Lower lobe of right lung (tissue), 2 donors: ENCODE data around the gene SND1. TPM values are rescaled to one million over a fixed set of nuclear protein-coding genes. Genes with fewer than 3 reads are reported as not detected.

Source experiments
- ATAC-seq, 2 donors: fragments of 200-7000 bp; cut with Tn5 transposase; one replicate each; pipeline ENCODE4 v1.9.1; 2020 to 2022; ENCODE audit warnings: mild to moderate bottlenecking in 2 of 2, moderate library complexity in 2 of 2
- DNase-seq: peaks from one replicate; pipeline ENCODE4 v3.0.0-alpha.2; 2020
- H3K27ac ChIP-seq: fragments of 200-600 bp; one replicate; pipeline ENCODE4 v1.8.0; 2022
- H3K27me3 ChIP-seq: fragments of 200-600 bp; one replicate; pipeline ENCODE4 v1.8.0; 2022; ENCODE audit warnings: low read depth
- H3K36me3 ChIP-seq: fragments of 200-600 bp; one replicate; pipeline ENCODE4 v1.8.0; 2022; ENCODE audit warnings: mild to moderate bottlenecking
- H3K4me1 ChIP-seq: fragments of 200-600 bp; one replicate; pipeline ENCODE4 v1.8.0; 2022
- H3K4me3 ChIP-seq: fragments of 200-600 bp; one replicate; pipeline ENCODE4 v1.8.0; 2022; ENCODE audit warnings: mild to moderate bottlenecking
- H3K9me3 ChIP-seq: fragments of 200-600 bp; one replicate; pipeline ENCODE4 v1.8.0; 2022
- intact Hi-C: fragments of 100-400 bp; cut with DNase I; formaldehyde crosslinking; loops from one replicate; pipeline ENCODE4 v1.11.0; 2022
- total RNA-seq: library from RNA; stranded (reverse); fragmentation: NEBNext Ultra II Directional; extraction: Animal tissue kit (Norgen Biotek cat#: 25700); gene quantifications from one replicate; pipeline ENCODE4 v1.2.1, GENCODE V29; 2021
- TF ChIP-seq, protein P1 (sequence below): fragments of 200-600 bp; IDR thresholded peaks from one replicate; pipeline ENCODE4 v1.8.0; 2022; ENCODE audit warnings: antibody characterized with exemption, mild to moderate bottlenecking
- donor health status: DM: no; HTN: yes; CAD: no; lungs with severe emphysema.

SND1 gene
- total RNA-seq, 1 donor from 2014 or later: 142 TPM

- peaks cover 6% of the 10 kb centered on the region for H3K27me3 ChIP-seq
- TF ChIP-seq, protein P1, sequence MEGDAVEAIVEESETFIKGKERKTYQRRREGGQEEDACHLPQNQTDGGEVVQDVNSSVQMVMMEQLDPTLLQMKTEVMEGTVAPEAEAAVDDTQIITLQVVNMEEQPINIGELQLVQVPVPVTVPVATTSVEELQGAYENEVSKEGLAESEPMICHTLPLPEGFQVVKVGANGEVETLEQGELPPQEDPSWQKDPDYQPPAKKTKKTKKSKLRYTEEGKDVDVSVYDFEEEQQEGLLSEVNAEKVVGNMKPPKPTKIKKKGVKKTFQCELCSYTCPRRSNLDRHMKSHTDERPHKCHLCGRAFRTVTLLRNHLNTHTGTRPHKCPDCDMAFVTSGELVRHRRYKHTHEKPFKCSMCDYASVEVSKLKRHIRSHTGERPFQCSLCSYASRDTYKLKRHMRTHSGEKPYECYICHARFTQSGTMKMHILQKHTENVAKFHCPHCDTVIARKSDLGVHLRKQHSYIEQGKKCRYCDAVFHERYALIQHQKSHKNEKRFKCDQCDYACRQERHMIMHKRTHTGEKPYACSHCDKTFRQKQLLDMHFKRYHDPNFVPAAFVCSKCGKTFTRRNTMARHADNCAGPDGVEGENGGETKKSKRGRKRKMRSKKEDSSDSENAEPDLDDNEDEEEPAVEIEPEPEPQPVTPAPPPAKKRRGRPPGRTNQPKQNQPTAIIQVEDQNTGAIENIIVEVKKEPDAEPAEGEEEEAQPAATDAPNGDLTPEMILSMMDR: no peak
- no peaks in the 10 kb centered on the region for H3K4me1 ChIP-seq
- no peak overlapping the region for H3K27ac ChIP-seq
- no peak for DNase-seq
- intact Hi-C loops: no loop called here
- H3K36me3 ChIP-seq: no peaks in the 10 kb centered on the region
- H3K4me3 ChIP-seq: no peak overlapping the region
- no peak for ATAC-seq
- H3K9me3 ChIP-seq: no peaks in the 10 kb centered on the region
These were observed 7.5 kb upstream of the SND1 start for GRCh38 chr7:127644484-127644883.

- peaks cover 6% of the 10 kb centered on the region for H3K27me3 ChIP-seq
These were observed 4.4 kb upstream of the SND1 start for GRCh38 chr7:127647636-127648035.

GRCh38 chr7:127648986-127649385, 3.0 kb upstream of the SND1 start:
- Histone ChIP-seq H3K36me3 (no peaks in the 10 kb centered on the region), H3K27me3 (peaks cover 6% of the 10 kb centered on the region), H3K27ac (no peak overlapping the region), H3K9me3 (no peaks in the 10 kb centered on the region), H3K4me3 (no peak overlapping the region), H3K4me1 (peaks cover 19% of the 10 kb centered on the region)
- intact Hi-C loops: no loop called here
- ATAC-seq (no peak), DNase-seq (no peak)
- TF ChIP-seq, protein P1: no peak

More at GRCh38 chr7:127647636-127648035, 4.4 kb upstream of the SND1 start:
- Histone ChIP-seq H3K36me3 (no peaks in the 10 kb centered on the region), H3K27ac (no peak overlapping the region), H3K9me3 (no peaks in the 10 kb centered on the region), H3K4me1 (peaks cover 6% of the 10 kb centered on the region), H3K4me3 (no peak overlapping the region)
- intact Hi-C loops: no loop called here
- ATAC-seq: no peak
- TF ChIP-seq, protein P1: no peak
- DNase-seq: no peak

DNA sequence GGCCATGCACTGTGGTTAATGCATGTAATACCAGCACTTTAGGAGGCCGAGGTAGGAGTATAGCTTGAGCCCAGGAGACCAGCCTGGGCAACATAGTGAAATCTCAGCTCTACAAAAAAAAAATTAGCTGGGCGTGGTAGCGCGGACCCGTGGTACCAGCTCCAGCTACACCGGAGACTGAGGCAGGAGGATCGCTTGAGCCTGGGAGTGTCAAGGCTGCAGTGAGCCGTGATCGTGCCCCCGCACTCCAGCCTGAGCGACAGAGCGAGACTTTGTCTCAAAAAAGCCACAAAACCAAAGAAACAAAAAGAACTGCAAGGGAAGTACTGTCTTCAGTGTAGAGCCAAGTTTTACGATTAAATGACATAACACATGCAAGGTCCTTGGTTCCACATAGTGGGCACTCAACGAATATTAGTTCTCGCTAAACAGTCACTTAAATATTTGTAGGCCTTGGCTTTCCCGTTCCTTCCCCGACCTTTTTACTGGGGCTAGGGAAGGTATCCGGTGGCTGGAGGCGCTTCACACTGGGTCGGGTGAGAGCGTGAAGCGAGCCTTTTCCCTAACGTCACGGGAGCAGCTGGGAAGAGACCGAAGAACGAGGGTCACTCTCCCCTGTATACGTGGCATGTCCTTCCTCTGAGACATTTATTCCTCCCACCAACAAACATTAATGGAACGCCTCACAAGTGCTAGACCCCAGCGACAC, 993 bp upstream of the SND1 start:
- Histone ChIP-seq H3K9me3 (no peaks in the 10 kb centered on the region), H3K36me3 (no peaks in the 10 kb centered on the region), H3K4me1 (peaks cover 37% of the 10 kb centered on the region), H3K27ac (peak overlapping the region; percentile 90), H3K4me3 (peak overlapping the region; percentile 86), H3K27me3 (peaks cover 5% of the 10 kb centered on the region)
- intact Hi-C loops: no loop called here
- ATAC-seq: peak; percentile 11 to 42
- no peak for DNase-seq
- TF ChIP-seq, protein P1: no peak

DNA sequence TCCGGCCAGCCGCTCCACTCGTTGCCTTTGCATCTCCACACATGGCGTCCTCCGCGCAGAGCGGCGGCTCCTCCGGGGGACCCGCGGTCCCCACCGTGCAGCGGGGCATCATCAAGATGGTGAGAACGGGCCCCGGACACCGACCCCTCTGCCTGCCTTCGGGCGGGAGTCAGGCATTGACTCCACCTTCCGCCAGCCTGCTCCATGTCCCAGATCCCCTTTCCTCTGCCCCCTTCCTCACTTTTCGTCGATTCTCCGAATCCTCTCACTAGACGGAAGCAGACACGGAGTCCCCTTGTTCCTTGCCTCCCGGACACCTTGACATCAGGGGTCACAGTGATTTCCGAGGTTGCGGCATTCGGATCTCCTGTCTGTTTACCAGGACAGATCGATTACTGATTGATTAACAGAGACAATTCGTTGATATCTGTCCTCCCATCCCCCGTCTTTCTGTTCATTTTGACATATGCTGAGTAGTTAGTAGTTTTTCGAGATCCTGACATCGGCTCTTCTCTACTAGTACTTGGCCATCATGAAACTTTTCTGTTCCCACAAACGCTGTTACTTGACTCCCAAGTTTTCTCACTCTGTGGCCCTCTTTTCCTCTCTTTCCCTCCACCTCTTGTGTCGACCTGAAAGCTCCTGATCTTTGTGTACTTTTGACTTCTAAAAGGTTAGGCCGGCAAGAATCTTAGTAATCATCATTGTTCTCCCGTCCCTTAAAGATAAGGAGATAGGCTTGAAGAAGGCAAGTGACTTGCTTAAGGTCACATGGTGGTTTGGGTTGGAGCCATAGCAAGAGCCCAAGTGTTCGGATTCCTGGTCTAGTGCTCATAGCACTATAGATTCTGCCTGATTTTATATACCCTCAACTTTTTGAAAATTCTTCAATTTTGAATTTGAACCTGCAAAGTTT, 597 bp downstream of the SND1 start:
- Histone ChIP-seq H3K27me3 (no peaks in the 10 kb centered on the region), H3K4me3 (peak overlapping the region; percentile 86), H3K4me1 (peaks cover 37% of the 10 kb centered on the region), H3K27ac (peak overlapping the region; percentile 90), H3K9me3 (no peaks in the 10 kb centered on the region), H3K36me3 (no peaks in the 10 kb centered on the region)
- intact Hi-C loops: no loop called here
- TF ChIP-seq, protein P1: no peak
- no peak for DNase-seq
- ATAC-seq: peak; percentile 32 to 43
